ENCODE data around the gene GNAT3. TPM values are rescaled to one million over a fixed set of nuclear protein-coding genes. Genes with fewer than 3 reads are reported as not detected.

GNAT3 gene
- polyA plus RNA-seq, 3 donors = not detected

DNA sequence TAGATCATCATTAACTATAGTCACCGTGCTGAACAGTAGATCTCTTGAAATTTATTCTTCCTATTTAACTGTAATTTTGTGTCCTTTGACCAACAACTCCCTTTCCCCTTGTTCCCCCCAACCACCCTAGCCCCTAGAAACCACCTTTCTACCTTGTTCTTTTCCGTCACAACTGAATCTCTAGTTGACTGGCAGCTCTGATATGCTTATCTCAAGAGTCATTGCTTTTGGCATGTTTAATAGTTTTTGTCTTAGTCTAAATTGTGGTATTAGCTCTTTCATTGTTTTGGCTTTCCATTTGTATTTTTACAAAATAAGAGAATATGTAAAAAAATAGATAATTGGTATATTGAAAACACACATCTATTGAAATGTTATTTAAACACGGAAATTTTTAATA, 1.8 kb downstream of the GNAT3 start:
- no peak for DNase-seq (ENCODE audit: extremely low read depth in 1 of 11, low read depth in 9 of 11, low spot score in 4 of 11)

DNA sequence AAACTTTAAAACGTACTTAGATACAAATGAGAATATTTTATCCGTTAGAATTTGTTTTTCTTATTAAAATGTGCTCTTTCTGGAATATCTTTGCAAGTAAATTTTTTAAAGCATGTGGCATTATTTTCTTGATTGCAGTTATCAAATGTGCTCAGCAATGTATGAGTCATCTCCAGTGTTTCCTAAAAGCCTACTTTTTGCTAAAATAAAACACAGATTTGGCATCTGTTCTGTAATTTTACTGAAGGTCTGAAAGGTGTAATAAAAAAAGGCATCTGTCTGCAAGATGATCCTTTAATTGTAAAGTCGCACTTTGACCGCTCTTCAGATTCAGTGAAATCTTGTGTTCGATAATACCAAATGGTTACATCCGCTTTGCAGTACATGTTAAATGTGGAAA, 3.4 kb downstream of the GNAT3 start:
- DNase-seq (ENCODE audit: extremely low read depth in 1 of 11, low read depth in 9 of 11, low spot score in 4 of 11) = no peak

DNA sequence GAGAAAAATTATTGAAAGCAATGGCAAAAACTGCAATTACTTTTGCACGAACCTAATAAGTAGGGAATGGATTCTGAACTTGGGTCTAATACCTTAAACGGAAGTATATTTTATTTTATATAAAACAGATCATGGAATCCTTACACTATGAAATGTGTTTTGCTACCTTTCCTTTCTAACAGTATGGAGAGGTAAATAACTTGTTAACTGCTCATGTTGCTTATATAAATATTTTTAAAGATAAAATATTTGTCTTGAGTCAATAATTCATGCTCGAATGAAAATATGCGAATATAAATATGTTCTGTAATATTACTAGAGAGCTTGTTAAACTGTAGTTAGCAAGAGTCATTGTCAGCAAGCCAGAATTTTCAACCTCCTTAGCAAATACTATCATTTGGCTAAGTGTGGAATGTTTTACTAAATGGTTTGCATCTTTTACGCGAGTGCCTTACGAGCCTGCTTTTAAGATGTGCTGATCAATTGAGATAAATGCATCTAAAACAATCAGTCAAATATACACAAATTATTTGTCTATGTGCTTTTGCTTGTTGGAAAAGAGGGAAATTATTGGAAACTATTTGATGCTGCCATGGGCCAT, 5.9 kb downstream of the GNAT3 start:
- no peak for DNase-seq (ENCODE audit: extremely low read depth in 1 of 11, low read depth in 9 of 11, low spot score in 4 of 11)

DNA sequence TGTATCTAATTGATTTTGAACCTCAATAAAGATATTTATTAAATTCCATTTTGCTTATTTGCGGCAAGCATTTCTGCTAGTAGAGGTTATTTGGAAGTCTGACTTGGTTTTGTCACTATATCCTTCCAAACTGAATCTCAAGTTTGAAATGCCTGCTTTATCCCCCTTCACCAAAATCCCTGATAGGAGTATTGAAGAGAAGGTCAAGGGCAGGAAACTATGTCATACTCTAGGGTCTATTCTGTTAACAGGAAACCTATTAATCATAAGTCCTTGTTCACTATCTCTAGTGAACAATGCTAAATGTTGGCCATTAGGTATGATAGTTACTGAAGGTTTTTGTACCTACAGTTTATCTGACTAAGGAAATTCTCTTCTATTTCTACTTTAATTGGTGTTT, 11.5 kb downstream of the GNAT3 start:
- DNase-seq (ENCODE audit: extremely low read depth in 1 of 11, low read depth in 9 of 11, low spot score in 4 of 11) = no peak

DNA sequence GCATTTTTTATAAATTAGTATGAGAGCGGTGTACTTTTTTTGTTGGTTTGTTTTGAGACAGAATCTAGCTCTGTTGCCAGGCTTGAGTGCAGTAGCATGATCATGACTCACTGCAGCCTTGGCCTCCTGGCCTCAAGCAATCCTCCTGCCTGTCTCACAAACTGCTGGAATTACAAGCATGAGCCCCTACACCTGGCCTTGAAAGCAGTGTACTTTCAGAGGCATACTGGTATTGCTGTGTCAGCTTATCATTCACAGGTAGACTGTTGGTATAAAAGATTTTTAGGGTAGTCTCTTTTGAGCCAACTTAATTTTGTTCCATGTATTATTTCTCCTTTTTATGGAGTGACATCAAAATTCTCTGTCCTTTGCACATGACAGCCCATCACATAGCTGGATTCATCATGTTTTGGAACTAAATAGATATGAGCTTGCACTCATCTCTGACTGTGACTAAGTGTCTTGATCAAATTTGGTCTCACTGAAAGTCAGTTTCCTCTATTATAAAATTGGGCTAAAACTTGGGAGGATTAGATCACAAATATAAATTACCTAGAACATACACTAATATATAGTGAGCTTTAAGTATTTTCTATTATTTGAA, 12.4 kb downstream of the GNAT3 start:
- peak in 2 of 11 donors; percentile 12 to 26 for DNase-seq (ENCODE audit: extremely low read depth in 1 of 11, low read depth in 9 of 11, low spot score in 4 of 11)

DNA sequence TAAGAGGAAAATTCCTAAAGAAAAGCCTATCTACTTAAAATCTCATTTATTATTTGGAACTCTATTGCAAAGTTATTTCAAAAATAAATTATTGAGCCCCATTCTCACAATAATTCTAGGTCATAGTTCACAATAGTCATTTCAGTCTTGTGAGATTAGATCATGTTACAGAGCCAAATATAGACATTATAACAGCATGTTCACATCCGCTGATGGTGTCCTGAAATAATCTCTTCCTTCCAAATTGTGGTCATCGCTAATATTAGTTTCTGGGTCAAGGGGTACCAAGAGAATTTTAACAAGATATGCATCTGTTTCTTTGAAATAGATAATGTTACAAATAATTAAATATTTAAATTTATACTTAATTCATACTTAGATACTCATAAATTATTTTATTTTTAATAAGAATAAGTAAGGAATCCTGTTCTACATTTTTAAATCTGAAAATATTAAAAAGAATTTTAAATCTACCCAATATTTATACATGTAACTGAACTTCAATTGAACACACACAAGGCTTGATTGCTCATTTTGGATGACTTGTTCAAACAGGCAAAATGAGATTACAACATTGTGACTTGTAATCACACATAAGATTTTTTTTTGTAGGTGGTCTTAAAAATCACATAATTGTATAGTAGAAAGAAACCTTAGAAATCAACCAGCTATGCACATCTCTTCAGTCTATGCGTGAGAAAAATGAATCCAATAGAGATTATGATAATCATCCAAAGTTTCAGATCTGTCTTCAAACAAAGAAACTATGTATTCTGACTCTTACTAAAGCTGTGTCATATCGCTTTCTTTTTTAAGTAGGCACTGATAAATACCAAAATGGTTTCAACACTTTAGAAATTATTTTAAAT, 13.1 kb downstream of the GNAT3 start:
- DNase-seq (ENCODE audit: extremely low read depth in 1 of 11, low read depth in 9 of 11, low spot score in 4 of 11) = no peak

DNA sequence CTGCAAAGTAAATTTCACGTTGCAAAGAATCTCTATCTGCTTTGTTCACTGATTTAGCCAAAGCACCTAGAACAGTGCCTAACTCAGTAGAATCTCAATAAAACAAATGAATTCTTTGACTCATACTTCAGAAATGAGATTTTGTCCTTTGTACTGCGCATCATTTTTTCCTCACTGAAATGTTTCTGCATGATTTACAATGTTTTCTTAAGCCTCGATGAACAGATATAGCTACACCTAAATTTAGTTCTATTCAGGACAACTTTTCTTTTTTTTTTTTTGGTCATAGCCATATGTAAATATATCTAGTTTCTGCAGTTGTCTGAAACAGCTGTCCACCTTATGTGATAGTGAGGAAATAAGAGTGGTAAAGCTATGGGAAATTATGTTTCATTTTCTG, 15.3 kb downstream of the GNAT3 start:
- no peak for DNase-seq (ENCODE audit: extremely low read depth in 1 of 11, low read depth in 9 of 11, low spot score in 4 of 11)

DNA sequence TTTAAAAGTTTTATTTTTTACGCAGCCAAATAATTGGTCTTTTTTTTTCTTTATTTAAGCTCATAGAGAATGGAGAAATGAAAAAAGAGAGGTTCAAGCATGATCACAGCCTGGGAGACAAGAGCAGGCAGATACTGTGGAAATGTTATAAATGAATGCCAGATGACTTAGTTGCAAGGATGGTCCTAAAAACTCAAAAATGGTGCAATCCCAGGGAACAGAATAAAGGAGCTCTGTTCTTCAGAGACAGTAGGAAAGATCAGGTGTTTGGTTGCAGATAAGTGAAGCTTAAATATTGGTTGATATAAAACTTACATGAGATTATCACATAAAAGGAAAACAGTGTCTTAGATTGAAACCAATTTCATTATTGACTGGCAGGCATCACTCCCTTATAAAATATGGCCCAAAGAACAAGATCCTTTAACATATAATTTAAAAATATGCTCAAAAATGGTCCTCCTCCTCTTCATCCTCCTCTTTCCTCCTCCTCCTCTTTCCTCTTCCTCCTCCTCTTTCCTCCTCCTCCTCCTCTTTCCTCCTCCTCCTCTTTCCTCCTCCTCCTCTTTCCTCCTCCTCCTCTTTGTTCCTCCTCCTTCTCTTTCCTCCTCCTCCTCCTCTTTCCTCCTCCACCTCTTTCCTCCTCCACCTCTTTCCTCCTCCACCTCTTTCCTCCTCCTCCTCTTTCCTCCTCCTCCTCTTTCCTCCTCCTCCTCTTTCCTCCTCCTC, 18.6 kb downstream of the GNAT3 start:
- no peak for DNase-seq (ENCODE audit: extremely low read depth in 1 of 11, low read depth in 9 of 11, low spot score in 4 of 11)

DNA sequence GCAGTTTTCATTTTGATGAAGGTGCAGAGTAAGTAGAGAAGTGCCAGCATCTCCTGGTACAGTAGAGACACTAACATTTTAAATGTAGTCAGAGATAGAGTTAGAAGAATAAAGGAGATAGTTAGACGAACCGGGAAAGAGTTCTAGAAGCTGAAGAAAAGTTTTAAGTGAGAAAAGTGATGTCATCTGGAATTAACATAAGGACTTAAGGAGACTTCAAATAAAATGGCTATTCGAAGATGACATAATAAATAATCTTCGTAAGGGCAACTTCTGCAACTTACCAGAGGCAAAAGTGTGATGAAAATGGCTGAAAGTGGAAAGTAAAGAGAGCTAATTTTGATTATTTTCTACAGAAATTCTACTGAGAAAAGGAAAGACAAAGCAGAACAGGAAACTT, 20.4 kb downstream of the GNAT3 start:
- DNase-seq (ENCODE audit: extremely low read depth in 1 of 11, low read depth in 9 of 11, low spot score in 4 of 11) = no peak

DNA sequence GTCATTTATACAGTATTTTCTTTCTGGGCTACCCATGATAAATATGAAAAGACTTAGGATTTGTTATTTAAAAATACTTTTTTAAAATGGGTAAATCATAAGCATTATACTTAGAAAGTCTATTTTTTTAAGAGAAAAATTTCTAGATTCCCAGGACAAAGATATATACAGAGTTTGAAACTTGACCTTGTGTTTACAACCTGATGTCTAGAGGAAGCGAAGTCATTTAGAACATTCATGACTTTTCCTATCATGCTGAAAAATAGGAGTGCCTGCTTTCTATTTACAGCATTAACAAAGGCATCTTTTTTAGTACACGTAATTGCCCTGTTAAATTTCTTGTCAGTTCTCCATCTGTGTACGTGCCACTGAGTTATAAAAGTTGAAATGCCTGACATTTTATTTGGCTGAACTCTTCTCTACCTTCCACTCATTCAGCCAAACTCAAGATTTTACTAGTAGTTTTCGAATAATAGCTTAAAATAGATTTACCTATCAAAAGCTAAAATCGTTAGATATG, 23.0 kb downstream of the GNAT3 start:
- no peak for DNase-seq (ENCODE audit: extremely low read depth in 1 of 11, low read depth in 9 of 11, low spot score in 4 of 11)

DNA sequence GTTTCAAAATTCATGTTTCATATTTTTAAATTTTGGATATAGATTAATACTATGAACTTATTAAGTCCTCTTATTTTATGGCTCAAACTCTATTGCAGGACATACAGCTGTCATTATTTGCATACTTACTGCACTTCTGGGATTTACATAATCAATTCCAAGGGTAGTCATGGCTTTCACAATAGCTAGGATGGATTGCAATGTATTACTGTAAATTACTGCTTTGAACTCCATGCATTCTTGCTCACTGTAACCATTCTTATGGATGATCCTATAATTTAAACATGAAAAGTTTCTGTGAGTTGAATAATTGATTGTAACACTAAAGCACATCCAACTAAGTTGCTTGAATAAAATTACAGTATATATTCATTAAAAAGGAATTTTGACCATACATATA, 23.5 kb downstream of the GNAT3 start:
- DNase-seq (ENCODE audit: extremely low read depth in 1 of 11, low read depth in 9 of 11, low spot score in 4 of 11) = no peak

DNA sequence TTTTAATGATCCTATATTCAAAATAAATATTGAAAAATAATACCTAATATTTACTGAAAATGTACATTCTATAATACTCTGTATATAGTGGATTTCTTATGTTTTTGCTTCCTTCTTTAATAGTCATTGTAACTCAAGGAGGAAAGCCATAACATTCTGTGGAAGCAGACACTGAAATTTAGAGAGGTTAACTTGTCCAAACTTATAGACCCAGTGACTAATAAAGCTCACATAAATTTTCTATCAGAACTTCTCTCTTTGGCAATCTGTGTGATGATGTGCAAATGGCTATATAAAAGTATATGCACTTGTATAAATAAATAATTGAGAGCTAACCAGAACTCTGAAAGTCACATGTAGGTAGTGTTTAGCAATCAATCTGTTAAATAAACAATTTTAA, 26.1 kb downstream of the GNAT3 start:
- no peak for DNase-seq (ENCODE audit: extremely low read depth in 1 of 11, low read depth in 9 of 11, low spot score in 4 of 11)

DNA sequence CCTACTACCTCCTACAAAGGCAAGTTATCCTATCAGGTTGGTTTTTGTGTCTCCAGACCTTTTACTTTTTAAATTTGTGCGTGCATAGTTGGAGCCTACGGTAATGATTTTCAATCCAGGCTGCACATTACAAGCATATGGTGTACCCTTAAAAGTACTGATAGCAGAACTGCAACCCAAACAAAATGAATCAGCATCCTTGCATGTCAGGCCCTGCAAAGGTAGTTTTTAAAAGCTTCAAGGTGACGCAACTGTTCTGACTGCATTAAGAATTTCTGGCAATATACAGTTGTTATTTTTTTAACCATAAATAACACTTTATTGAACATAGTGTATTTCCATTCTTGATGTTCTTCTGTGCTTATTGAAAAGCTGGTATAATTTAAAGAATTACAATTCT, 28.9 kb downstream of the GNAT3 start:
- no peak for DNase-seq (ENCODE audit: extremely low read depth in 1 of 11, low read depth in 9 of 11, low spot score in 4 of 11)

DNA sequence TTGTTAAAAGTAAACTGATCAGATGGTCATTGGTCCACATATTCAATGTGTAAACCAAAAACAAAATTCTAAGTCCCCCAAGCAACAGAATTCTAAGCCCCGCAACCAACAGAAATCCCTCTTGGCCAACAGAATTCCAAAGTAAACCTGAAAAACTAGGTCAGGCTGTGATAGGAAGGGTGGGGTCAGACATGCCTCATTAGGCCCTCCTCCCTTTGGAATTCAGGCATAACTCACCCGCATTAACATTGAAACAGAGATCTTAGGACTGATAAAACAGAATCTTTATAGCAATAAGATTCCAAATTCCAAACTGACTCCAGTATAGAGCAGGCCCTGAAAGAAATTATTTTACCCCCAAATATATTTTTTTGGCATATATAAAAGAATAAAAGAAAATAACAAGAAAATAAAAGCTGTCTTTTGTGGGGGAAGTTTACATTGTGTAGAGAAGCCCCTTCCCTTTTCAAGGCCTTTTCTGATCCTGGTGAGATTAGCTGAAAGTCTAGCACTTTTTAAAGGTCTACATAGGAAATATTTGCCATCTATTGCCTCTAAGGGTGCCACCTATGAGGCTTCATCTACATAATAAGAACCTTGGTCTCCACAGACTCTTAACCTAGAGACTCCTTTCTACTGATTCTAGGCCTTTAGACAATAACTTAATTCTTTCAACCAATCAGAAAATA, 30.5 kb downstream of the GNAT3 start:
- peak in 3 of 11 donors; percentile 9 to 30 (median 13) for DNase-seq (ENCODE audit: extremely low read depth in 1 of 11, low read depth in 9 of 11, low spot score in 4 of 11)

DNA sequence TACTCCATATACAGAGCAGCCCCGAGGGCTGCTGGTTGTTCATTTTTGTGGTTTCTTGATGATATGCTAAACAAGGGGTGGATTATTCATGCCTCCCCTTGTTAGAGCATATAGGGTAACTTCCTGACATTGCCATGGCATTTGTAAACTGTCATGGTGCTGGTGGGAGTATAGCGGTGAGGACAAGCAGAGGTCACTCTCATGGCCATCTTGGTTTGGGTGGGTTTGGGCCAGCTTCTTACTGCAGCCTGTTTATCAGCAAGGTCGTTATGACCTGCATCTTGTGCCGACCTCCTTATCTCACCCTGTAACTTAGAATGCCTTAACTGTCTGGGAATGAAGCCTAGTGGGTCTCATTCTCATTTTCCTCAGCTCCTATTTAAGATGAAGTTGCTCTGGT, 31.3 kb downstream of the GNAT3 start:
- no peak for DNase-seq (ENCODE audit: extremely low read depth in 1 of 11, low read depth in 9 of 11, low spot score in 4 of 11)

DNA sequence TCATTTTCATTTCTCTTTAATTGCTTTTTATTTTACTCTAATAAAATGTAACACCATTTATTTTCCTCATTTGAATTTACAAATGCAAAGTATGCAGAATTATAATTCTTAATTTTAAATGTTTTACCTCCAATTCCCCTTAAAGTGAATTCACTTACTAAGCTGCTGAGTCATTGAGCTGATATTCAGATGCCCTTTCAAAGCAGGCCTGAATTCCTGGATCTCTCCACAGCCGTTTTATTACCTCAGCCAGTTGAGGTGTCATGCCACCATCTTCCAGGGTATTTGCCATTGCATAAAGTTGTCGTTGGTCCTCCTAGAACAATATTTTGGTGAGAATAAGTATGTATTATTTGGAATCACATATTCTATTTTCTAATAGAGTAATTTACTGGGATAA, 33.2 kb downstream of the GNAT3 start:
- no peak for DNase-seq (ENCODE audit: extremely low read depth in 1 of 11, low read depth in 9 of 11, low spot score in 4 of 11)

DNA sequence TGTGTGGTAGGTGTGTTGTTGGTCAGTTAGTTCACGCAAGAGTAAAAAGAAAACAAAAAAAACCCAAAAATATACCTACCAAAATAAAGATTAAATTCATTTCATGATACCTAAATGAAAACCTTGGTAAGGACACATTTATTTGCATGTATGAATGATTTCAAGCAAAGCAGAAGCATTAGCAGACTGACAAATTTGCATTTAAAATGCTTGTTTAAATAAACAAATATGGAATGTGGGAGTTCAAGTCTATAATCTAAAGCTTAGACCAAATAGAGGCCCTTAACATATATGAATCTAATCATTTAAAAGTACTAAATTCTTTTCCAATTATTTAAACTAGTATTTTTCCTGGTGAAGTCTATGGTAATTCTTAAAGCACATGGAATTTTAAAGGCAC, 35.8 kb downstream of the GNAT3 start:
- no peak for DNase-seq (ENCODE audit: extremely low read depth in 1 of 11, low read depth in 9 of 11, low spot score in 4 of 11)

DNA sequence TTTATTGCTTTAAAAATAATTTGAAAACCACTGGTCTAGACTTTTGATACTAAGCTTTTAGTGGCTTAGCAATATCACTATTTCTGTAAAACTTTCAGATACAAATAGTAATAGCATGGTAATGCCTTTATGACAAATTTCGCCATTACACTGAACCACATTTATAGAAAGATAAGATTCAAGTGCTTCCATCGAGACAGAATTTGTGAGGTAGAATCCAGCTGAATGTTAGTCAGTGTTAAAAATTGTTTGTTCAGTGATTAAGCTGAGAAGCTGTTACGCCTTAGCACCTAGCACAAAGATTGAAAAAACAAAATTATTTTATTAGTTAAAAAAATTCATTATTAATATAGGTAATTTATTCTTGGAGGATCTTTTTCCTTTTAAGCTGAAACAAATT, 36.5 kb downstream of the GNAT3 start:
- DNase-seq (ENCODE audit: extremely low read depth in 1 of 11, low read depth in 9 of 11, low spot score in 4 of 11) = no peak

DNA sequence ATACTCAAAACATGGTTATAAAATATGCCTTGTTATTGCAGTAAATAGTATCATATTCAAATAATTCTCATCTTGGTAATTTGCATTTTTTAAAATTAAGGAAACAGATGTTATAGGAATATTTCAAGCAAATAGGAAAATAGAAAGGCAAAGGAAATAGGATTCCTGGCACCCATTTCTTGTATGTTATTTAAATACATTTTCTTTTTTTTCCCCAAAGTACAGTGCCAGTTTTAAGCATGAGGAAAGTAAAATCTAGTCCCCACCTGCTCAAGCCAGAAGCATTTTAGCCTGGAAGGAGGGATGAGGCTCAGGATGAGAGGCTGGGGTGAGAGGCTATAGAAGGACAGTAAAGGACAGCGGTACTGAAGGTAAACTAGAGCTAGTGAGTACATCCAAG, 38.1 kb downstream of the GNAT3 start:
- DNase-seq (ENCODE audit: extremely low read depth in 1 of 11, low read depth in 9 of 11, low spot score in 4 of 11) = no peak

All from renal cortex interstitium (tissue), 11 donors.